Measurements from ENCODE around the gene HIBCH. TPM values are rescaled to one million over a fixed set of nuclear protein-coding genes. Genes with fewer than 3 reads are reported as not detected.

The HIBCH gene
- total and polyA plus RNA-seq, 10 donors: 12.0 to 38.7 (median 25.5) TPM

- intact Hi-C loops (cut with DNase I; ENCODE audit: low total_unique reads): no loop called here
- no peak overlapping the region for H3K4me3 ChIP-seq
- H3K36me3 ChIP-seq: peaks cover 0 to 95% (median 35%) of the 10 kb centered on the region in 6 donors
- H3K9me3 ChIP-seq: peaks cover 0 to 14% (median 4%) of the 10 kb centered on the region in 8 donors
- WGBS, 5 donors: 89 to 94% (median 92%) methylated on average over 3 of the region's 3 CpGs
- no peak overlapping the region for H3K27ac ChIP-seq
- TF ChIP-seq CTCF (IDR thresholded peaks at IDR 0.05 in 8 of 11, conservative IDR thresholded peaks at IDR 0.05 in 3 of 11): no peak
- TF ChIP-seq POLR2A (IDR thresholded peaks at IDR 0.05): no peak
- no peak for DNase-seq
- no peaks in the 10 kb centered on the region for H3K27me3 ChIP-seq (replicated peaks in 1 of 7)
- H3K4me1 ChIP-seq: peaks cover 0 to 2% (median 0%) of the 10 kb centered on the region in 6 donors
These were observed 64.0 kb downstream of the HIBCH start for GRCh38 chr2:190255676-190256075.

GRCh38 chr2:190254063-190254850 is 65.4 kb downstream of the HIBCH start:
- intact Hi-C loops (cut with DNase I; ENCODE audit: low total_unique reads): no loop called here
- DNase-seq: no peak
- Histone ChIP-seq H3K27ac (no peak overlapping the region), H3K27me3 (replicated peaks in 1 of 7) (no peaks in the 10 kb centered on the region), H3K4me3 (no peak overlapping the region), H3K36me3 (peaks cover 0 to 95% (median 28%) of the 10 kb centered on the region in 6 donors), H3K4me1 (peaks cover 0 to 8% (median 0%) of the 10 kb centered on the region in 6 donors), H3K9me3 (peaks cover 0 to 14% (median 4%) of the 10 kb centered on the region in 8 donors)
- TF ChIP-seq POLR2AphosphoS5 (IDR thresholded peaks at IDR 0.05) (no peak), POLR2A (IDR thresholded peaks at IDR 0.05) (no peak), CTCF (IDR thresholded peaks at IDR 0.05 in 8 of 11, conservative IDR thresholded peaks at IDR 0.05 in 3 of 11) (no peak)
- whole genome bisulfite sequencing, 5 donors: 93 to 97% (median 94%) methylated on average over 3 of the region's 3 CpGs

GRCh38 chr2:190250421-190250820 is 69.2 kb downstream of the HIBCH start:
- intact Hi-C loops (cut with DNase I; ENCODE audit: low total_unique reads): no loop called here
- peak overlapping the region in 2 of 8 donors; percentile 4 to 10 for H3K27ac ChIP-seq

More at GRCh38 chr2:190250421-190250820, 69.2 kb downstream of the HIBCH start:
- TF ChIP-seq POLR2A (IDR thresholded peaks at IDR 0.05): no peak
- TF ChIP-seq POLR2AphosphoS5 (IDR thresholded peaks at IDR 0.05): no peak
- TF ChIP-seq CTCF (IDR thresholded peaks at IDR 0.05 in 8 of 11, conservative IDR thresholded peaks at IDR 0.05 in 3 of 11): no peak
- DNase-seq: no peak
- Histone ChIP-seq H3K4me1 (peaks cover 0 to 8% (median 0%) of the 10 kb centered on the region in 6 donors), H3K4me3 (no peak overlapping the region), H3K36me3 (peaks cover 0 to 96% (median 14%) of the 10 kb centered on the region in 6 donors), H3K9me3 (no peaks in the 10 kb centered on the region), H3K27me3 (replicated peaks in 1 of 7) (no peaks in the 10 kb centered on the region)
- WGBS, 5 donors: 70 to 85% (median 77%) methylated on average over 2 of the region's 2 CpGs
